ENCODE measurements around the gene VN1R4.
"Not testable (repeated sequence)": the region's sequence is repeated elsewhere in the genome, so short reads cannot be mapped to it uniquely, and the experiment has no call there.

VN1R4 gene, protein sequence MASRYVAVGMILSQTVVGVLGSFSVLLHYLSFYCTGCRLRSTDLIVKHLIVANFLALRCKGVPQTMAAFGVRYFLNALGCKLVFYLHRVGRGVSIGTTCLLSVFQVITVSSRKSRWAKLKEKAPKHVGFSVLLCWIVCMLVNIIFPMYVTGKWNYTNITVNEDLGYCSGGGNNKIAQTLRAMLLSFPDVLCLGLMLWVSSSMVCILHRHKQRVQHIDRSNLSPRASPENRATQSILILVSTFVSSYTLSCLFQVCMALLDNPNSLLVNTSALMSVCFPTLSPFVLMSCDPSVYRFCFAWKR

GRCh38 chr19:53267623-53268022 lies at the start of gene VN1R4:
TSS of gene VN1R4 (minus strand) at chr19:53267723. CDS start at chr19:53267665, 58 bp downstream.
- H3K27ac ChIP-seq; DNase-seq; H3K36me3 ChIP-seq (replicated peaks); H3K4me3 ChIP-seq (ENCODE audit: low read depth, low read length); in situ Hi-C loops (cut with HindIII; ENCODE audit: low pct_ligation_motif_present, low sequenced_read_pairs); H3K27me3 ChIP-seq (replicated peaks): not testable (repeated sequence)

DNA sequence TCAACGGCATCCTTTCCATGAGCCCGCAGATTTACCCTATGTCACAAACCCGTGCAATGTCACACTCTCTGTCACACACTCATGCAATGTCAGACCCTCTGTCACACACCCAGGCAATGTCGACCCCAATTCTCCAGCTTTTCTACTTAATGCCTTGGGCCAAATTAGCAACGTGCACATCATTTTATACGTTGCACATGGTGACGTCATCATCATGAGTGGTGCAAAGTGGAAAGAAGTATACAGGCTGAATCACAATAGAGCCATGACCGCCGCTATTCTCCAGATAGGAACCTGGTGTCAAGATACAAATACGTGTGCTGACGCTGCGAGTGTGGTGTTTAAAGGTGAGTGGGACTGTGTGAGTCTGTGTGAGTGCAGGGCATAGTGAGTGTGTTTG lies 44.4 kb upstream of the VN1R4 start:
- in situ Hi-C loops (cut with HindIII; ENCODE audit: low pct_ligation_motif_present, low sequenced_read_pairs), result no loop called here
- Histone ChIP-seq H3K36me3 (replicated peaks) (no peaks in the 10 kb centered on the region), H3K27me3 (replicated peaks) (no peaks in the 10 kb centered on the region), H3K4me3 (ENCODE audit: low read depth, low read length) (no peak overlapping the region), H3K27ac (no peak overlapping the region)
- DNase-seq, result no peak
- TF ChIP-seq, protein P1, sequence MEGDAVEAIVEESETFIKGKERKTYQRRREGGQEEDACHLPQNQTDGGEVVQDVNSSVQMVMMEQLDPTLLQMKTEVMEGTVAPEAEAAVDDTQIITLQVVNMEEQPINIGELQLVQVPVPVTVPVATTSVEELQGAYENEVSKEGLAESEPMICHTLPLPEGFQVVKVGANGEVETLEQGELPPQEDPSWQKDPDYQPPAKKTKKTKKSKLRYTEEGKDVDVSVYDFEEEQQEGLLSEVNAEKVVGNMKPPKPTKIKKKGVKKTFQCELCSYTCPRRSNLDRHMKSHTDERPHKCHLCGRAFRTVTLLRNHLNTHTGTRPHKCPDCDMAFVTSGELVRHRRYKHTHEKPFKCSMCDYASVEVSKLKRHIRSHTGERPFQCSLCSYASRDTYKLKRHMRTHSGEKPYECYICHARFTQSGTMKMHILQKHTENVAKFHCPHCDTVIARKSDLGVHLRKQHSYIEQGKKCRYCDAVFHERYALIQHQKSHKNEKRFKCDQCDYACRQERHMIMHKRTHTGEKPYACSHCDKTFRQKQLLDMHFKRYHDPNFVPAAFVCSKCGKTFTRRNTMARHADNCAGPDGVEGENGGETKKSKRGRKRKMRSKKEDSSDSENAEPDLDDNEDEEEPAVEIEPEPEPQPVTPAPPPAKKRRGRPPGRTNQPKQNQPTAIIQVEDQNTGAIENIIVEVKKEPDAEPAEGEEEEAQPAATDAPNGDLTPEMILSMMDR (IDR thresholded peaks at IDR 0.05; ENCODE audit: low read depth, low read length, missing control alignments), result no peak

- in situ Hi-C loops (cut with HindIII; ENCODE audit: low pct_ligation_motif_present, low sequenced_read_pairs), result no loop called here
- no peak overlapping the region for H3K27ac ChIP-seq
- no peak overlapping the region for H3K4me3 ChIP-seq (ENCODE audit: low read depth, low read length)
- no peaks in the 10 kb centered on the region for H3K36me3 ChIP-seq (replicated peaks)
- H3K27me3 ChIP-seq (replicated peaks), result no peaks in the 10 kb centered on the region
- no peak for DNase-seq
- TF ChIP-seq, protein P1 (IDR thresholded peaks at IDR 0.05; ENCODE audit: low read depth, low read length, missing control alignments), result no peak
Observed at GRCh38 chr19:53311044-53311443, 43.5 kb upstream of the VN1R4 start.

GRCh38 chr19:53308339-53308811 lies 40.9 kb upstream of the VN1R4 start:
- no peak overlapping the region for H3K27ac ChIP-seq
- H3K36me3 ChIP-seq (replicated peaks), result no peaks in the 10 kb centered on the region
- no peaks in the 10 kb centered on the region for H3K27me3 ChIP-seq (replicated peaks)
- TF ChIP-seq, protein P1 (IDR thresholded peaks at IDR 0.05; ENCODE audit: low read depth, low read length, missing control alignments), result no peak
- in situ Hi-C loops (cut with HindIII; ENCODE audit: low pct_ligation_motif_present, low sequenced_read_pairs), result no loop called here
- no peak overlapping the region for H3K4me3 ChIP-seq (ENCODE audit: low read depth, low read length)
- no peak for DNase-seq

- H3K27me3 ChIP-seq (replicated peaks); in situ Hi-C loops (cut with HindIII; ENCODE audit: low pct_ligation_motif_present, low sequenced_read_pairs); DNase-seq; H3K27ac ChIP-seq; H3K4me3 ChIP-seq (ENCODE audit: low read depth, low read length); H3K36me3 ChIP-seq (replicated peaks): not testable (repeated sequence)
Observed at GRCh38 chr19:53301341-53301740, 33.8 kb upstream of the VN1R4 start.

DNA sequence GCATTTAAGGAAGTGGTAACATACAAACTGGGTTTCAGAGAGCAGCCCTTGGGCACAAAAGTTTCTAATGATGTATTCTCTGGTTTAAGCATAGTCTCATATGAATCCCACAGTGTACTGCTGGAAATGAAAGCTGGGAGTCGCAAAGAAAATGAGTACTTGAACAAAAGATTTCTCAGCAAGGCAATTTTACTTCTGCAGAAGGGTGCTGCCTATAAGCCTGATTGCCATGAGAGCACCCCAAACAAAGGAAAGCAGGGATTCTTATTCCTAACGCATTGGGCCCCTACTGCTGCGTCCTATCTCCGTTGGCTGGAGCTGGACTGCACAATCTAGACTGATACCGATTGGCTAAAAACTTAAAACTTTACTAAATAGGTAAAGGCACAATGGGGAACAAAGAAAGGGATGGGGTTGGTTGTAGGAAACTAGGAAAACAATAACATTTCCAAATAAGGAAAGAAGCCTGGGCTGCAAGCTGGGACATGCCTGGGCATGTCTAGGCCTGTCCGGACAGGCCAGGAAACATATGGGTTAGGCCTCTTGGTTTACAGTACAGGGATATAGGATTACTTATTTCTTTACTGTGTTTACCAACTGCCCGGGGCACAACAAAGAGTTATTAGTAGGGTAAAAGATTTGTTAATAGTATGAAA lies 27.4 kb upstream of the VN1R4 start:
- Histone ChIP-seq H3K36me3 (replicated peaks) (no peaks in the 10 kb centered on the region), H3K27ac (no peak overlapping the region), H3K27me3 (replicated peaks) (no peaks in the 10 kb centered on the region), H3K4me3 (ENCODE audit: low read depth, low read length) (no peak overlapping the region)
- in situ Hi-C loops (cut with HindIII; ENCODE audit: low pct_ligation_motif_present, low sequenced_read_pairs), result no loop called here
- no peak for DNase-seq
- TF ChIP-seq, protein P1 (IDR thresholded peaks at IDR 0.05; ENCODE audit: low read depth, low read length, missing control alignments), result no peak
